Measurements from ENCODE around the gene FTO.
"Not testable (repeated sequence)": the region's sequence is repeated elsewhere in the genome, so short reads cannot be mapped to it uniquely, and the experiment has no call there.

FTO gene

GRCh38 chr16:53703590-53704444, at the start of gene FTO, which contains the start of gene RPGRIP1L:
TSS of gene FTO (plus strand) at chr16:53704156.
TSS of gene RPGRIP1L (minus strand) at chr16:53703859. CDS start at chr16:53700723, 3,136 bp downstream.
- DNase-seq: peak; percentile 97 to 100

DNA sequence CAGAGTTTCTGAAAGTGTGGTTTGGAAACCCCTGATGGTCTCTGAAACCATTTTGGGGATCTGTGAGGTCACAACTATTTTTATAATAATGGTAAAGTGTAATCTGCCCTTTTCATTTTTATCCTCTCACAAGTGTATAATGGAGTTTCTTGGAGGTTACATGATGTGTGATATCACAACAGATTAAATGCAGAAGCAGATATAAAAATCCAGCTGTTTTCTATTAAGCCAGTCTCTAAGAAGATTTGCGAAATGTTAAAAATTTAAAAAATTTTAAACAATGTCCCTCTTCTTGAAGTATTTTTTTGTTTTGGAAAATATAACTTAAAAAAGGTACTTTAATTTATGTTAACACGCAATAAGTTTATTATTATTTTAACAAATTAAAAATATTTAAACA, 49.0 kb upstream of the FTO start:
- no peak for DNase-seq

- no peak for DNase-seq
Measured at GRCh38 chr16:53662072-53662471, 41.9 kb upstream of the FTO start.

GRCh38 chr16:53664724-53665345, 39.1 kb upstream of the FTO start:
- no peak for DNase-seq

GRCh38 chr16:53666786-53667415, 37.1 kb upstream of the FTO start:
- DNase-seq: no peak

DNA sequence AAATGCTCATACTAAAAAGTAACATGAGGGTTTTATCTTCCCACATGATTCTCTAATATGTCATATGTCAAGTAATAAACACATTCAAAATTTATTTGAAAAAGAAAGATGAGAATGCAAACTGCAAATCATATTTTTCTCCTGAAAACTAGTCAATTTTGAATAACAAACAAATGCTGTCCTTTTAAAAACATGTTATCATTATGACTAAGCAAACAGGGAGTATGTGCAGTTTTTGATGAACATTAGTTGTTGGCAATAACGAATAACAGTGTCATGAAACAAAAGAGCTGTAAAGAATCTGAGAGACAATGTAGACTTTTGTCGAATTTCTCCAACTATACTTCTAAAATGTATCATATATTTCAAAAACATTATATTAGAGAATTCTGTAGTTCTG, 35.1 kb upstream of the FTO start:
- no peak for DNase-seq

DNA sequence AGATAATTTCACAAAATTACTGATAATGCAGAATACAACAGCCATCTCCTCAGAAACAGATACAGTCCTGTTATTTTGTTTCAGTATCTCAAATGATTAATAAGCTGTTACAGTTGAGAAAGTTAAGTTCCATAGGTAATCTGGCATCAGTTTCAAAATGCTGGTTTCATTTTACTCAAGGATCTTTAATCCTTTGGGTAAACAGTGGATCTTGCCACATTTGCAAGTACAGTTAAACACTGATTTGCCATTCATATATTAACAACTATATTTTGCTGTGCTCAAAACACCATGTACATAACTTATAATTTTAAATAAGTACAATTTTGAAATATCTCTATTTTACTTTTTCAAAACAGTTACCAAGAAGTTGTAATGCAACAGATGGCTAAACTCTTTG, 31.5 kb upstream of the FTO start:
- no peak for DNase-seq

DNA sequence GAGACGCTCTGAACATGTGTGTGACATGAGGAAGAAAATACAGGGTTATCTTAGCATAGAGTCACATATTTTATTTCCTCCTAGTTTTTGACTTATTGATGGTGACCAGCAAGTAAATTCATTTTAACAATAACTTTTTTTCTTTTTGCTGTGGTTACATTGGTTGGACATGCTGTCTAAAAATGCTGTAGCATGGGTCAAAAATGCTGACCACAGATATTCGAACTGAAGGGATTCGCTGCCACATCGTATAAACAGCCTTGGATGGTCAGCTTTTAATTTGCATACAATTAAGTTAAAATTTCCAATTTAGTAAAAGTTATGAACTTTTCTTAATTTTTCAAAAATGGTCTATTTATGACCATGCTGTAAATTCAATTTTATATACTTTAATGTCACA, 30.8 kb upstream of the FTO start:
- DNase-seq: no peak

DNA sequence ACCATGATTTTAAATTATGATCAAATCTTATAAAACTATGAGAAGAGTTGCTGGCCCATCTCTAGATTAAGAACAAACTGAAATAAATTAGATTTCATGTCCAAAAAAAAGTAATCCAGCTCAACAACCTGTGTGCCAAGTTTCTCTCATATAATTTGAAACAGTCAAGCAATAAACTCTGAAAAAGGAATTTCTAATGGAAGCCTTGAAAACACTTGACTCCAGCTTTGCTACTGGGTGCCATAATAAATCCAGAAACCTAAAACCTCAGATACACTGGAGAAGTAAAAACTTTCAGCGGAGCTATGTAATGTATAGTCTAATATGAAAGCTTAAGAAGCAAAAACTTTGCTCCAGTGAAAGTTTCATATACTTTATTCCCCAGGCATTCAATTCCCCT, 25.8 kb upstream of the FTO start:
- DNase-seq: no peak

- DNase-seq: no peak
Measured at GRCh38 chr16:53678756-53679343, 25.1 kb upstream of the FTO start.

DNA sequence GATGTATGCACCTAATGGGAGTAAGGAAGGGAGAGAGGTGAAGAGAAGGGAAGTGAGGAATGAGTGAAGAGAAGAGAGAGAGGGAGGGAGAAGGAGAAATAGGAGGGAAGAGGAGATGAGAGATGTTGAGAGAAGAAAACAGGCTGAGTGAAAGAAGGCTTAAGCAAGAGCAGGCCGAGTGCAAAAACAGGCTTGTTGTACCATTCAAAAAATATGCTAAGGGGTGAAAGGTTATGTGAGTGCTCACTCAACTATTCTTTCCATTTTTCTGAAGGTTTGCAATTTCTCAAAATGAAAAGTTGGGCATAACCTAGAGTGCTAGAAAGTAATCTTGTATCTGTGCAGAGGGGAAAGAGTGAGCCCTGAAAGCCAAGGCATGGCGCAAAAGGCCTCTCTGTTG, 23.2 kb upstream of the FTO start:
- no peak for DNase-seq

DNA sequence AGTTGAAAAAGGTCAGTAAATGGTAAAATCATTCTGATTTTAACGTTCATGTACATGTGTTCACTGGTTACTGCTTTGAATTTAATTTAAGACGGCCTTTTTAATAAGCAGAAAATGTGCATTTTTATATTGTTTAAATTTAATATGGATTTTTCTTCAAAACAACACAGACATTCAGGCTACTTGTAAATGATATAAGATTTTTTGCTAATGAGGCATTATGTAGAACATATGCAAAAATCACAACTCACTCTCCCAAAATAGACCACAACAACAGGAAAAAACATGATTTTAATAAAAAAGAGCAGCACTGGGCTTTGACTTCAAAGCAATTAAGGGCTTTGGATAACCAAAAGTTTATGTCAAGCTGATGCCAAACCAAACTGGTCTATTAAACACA, 22.6 kb upstream of the FTO start:
- DNase-seq: no peak

DNA sequence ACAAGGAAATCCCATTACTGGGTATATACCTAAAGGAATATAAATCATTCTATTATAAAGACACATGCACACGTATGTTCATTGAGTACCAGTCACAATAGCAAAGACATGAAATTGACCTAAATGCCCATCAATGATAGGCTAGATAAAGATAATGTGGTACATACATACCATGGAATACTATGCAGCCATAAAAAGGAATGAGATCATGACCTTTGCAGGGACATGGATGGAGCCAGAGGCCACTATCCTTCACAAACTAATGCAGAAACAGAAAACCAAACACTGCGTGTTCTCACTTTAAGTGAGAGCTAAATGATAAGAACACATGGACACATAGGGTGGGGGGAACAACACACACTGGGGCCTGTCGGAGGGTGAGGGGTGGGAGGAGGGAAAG, 18.6 kb upstream of the FTO start:
- DNase-seq: not testable (repeated sequence)

DNA sequence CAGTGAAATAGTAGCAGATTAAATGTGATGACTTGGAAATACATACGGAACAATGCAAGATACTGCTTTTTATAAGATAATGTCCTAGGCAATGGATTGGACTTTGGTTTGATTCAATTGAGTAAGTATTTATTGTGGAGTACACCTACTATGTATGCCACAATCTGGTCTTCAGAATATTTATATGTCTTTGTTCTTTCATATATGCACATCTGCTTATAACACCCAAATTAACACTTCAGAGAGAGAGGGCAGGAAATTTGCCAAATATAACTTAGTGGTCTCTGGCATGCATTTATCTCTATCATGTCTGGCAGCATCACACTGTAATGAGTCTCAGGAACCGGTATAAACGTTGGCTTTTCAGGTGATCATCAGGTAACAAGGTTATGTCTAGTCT, 17.2 kb upstream of the FTO start:
- no peak for DNase-seq

DNA sequence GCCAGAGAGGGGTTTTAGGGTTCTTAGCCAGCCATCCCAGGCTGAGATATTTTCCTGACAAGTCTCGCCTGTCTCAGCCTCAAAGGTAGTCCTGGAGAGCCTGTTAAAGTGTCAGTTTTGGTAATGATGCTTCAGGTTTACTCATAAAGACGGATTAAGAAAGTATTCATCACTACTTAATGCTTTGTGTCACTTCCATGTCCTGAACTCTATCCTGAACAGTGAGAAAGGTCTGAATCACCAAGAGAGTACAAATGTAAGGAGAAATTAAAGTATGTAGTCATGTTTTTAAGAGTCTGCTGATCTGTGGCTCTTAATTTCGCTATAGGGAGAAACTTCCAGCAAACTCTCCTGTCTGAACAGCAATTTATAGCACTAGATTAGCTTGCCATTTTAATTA, 14.3 kb upstream of the FTO start:
- no peak for DNase-seq

GRCh38 chr16:53690771-53691170, 13.2 kb upstream of the FTO start:
- no peak for DNase-seq

- DNase-seq: no peak
Measured at GRCh38 chr16:53692146-53692545, 11.8 kb upstream of the FTO start.

DNA sequence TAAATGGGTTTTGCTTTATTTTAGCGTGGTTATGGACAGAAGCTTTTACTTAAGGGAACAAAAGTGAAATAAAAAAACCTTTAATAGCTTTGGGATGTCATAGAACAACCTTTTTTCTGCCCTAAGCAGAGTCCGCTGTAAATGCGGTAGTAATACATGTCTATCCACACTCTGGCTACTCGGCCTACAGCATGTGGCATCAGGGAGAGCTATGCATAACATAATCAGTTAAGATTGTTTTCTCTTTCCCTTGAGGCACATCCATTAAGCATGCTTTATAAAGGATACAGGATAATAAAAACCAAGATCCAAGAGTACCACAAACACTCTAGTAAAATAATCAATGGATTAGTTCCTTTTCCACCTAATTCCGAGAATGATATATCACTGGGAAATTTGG, 10.6 kb upstream of the FTO start:
- DNase-seq: no peak

GRCh38 chr16:53695070-53695469, 8.9 kb upstream of the FTO start:
- no peak for DNase-seq

DNA sequence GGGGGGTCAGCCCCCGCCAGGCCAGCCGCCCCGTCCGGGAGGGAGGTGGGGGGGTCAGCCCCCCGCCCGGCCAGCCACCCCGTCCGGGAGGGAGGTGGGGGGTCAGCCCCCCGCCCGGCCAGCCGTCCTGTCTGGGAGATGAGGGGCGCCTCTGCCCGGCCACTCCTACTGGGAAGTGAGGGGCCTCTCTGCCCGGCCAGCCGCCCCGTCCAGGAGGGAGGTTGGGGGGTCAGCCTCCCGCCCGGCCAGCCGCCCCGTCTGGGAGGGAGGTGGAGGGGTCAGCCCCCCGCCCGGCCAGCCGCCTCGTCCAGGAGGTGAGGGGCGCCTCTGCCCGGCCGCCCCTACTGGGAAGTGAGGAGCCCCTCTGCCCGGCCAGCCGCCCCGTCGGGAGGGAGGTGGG, 5.7 kb upstream of the FTO start:
- DNase-seq: not testable (repeated sequence)

- DNase-seq: no peak
Measured at GRCh38 chr16:53704445-53704813, 473 bp downstream of the FTO start.

DNA sequence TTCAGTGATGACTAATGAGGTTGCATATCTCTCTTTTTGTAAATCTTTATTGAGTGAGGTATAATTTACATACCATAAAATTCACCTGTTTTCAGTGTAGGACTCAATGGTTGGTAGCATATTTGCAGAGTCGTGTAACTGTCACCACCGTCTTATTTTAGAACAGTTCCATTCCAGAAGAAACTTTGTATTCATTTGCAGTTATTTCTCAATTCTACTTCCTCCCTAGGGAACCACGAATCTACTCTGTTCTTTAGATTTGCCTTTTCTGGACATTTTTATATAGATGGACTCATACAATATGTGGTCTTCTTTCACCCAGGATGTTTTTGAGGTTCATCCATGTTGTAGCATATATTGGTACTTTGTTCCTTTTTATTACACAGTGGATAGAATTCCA, 3.7 kb downstream of the FTO start:
- no peak for DNase-seq

DNA sequence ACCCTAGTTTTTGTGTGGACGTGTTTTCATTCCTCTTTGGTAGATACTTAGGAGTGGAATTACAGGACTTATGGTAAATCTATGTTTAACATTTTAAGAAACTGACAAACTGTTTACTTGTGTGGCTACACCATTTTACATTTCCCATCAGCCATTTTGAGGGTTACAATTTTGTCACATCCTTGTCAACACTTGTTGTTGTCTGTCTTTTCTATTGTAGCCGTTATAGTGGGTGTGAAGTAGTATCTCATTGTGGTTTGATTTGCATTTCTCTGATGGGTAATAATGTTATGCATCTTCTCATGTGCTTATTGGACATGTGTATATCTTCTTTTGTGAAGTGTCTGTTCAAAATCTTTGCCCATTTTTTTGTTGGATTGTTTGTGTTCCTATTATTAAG, 4.5 kb downstream of the FTO start:
- no peak for DNase-seq

DNA sequence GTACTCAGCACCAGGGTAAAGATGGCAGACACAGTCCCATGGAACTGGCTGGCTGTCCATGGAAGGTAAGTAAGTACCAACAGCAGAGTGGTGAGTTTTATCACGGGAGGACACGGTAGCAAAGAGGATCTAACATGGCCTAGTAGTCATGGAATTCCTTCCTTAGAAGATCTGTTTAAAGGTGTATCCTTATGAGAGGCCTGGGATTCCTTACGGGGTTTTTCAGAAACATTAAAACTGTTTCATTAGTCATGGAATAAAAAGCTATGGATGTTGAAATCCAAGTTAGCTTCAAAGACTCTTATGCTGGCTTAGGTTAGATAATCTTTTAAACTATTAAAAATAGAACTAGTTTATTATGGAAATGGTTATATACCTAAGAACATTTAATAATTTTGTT, 7.4 kb downstream of the FTO start:
- DNase-seq: no peak

Measured in cerebellar nuclear complex (tissue), 1 donor.